Central memory CD8-positive, alpha-beta T cell (primary cell): ENCODE data around the gene PCDHA7.
"Not testable (repeated sequence)": the region's sequence is repeated elsewhere in the genome, so short reads cannot be mapped to it uniquely, and the experiment has no call there.

Source experiments
- ATAC-seq: fragments of 150-1000 bp; cut with Tn5 transposase; replicated peaks from 2 replicates; pipeline ENCODE4 v1.10.0; 2022; ENCODE audit warnings: mild to moderate bottlenecking, moderate FRiP score, moderate number of reproducible peaks; ENCODE audit not compliant: poor library complexity, severe bottlenecking; ENCODE audit errors: extremely low read depth
- DNase-seq, 2 donors: peaks; one replicate each; pipeline ENCODE4 v3.0.0; 2021; ENCODE audit warnings: low spot score in 2 of 2
- H3K27ac Mint-ChIP-seq: one replicate; pipeline ENCODE4 v1.8.0; 2022; ENCODE audit warnings: low read depth, mild to moderate bottlenecking, moderate library complexity, mixed read lengths
- H3K27me3 Mint-ChIP-seq: one replicate; pipeline ENCODE4 v1.8.0; 2022; ENCODE audit warnings: mixed read lengths
- H3K36me3 Mint-ChIP-seq: one replicate; pipeline ENCODE4 v1.8.0; 2022; ENCODE audit warnings: mild to moderate bottlenecking, moderate library complexity, mixed read lengths; ENCODE audit not compliant: insufficient read depth
- H3K4me1 Mint-ChIP-seq: one replicate; pipeline ENCODE4 v1.8.0; 2022; ENCODE audit warnings: mixed read lengths
- H3K4me3 Mint-ChIP-seq: one replicate; pipeline ENCODE4 v1.8.0; 2022; ENCODE audit warnings: mild to moderate bottlenecking, moderate library complexity, mixed read lengths
- H3K9me3 Mint-ChIP-seq: one replicate; pipeline ENCODE4 v1.8.0; 2022; ENCODE audit warnings: mixed read lengths

Gene PCDHA7

GRCh38 chr5:140829511-140830501 lies 4.3 kb upstream of the PCDHA7 start:
- not testable (repeated sequence) for DNase-seq, H3K4me3 Mint-ChIP-seq, H3K36me3 Mint-ChIP-seq, H3K4me1 Mint-ChIP-seq, H3K27ac Mint-ChIP-seq, ATAC-seq, H3K9me3 Mint-ChIP-seq
- H3K27me3 Mint-ChIP-seq = peaks cover 50% of the 10 kb centered on the region

- peaks cover 29% of the 10 kb centered on the region for H3K27me3 Mint-ChIP-seq
- not testable (repeated sequence) for H3K4me1 Mint-ChIP-seq, H3K9me3 Mint-ChIP-seq, H3K36me3 Mint-ChIP-seq, H3K4me3 Mint-ChIP-seq, H3K27ac Mint-ChIP-seq, ATAC-seq, DNase-seq
These were observed 455 bp downstream of the PCDHA7 start for GRCh38 chr5:140834439-140835008.

- DNase-seq (no peak), ATAC-seq (no peak)
- no peaks in the 10 kb centered on the region for H3K4me1 Mint-ChIP-seq
- no peak overlapping the region for H3K4me3 Mint-ChIP-seq
- H3K27me3 Mint-ChIP-seq = peaks cover 37% of the 10 kb centered on the region
- no peak overlapping the region for H3K27ac Mint-ChIP-seq
- no peaks in the 10 kb centered on the region for H3K9me3 Mint-ChIP-seq
- peaks cover 3% of the 10 kb centered on the region for H3K36me3 Mint-ChIP-seq
These were observed 1.8 kb downstream of the PCDHA7 start for GRCh38 chr5:140835622-140836510.

GRCh38 chr5:140840978-140841962 lies 7.2 kb downstream of the PCDHA7 start, which contains the start of gene PCDHA8:
PCDHA8 (plus strand) TSS chr5:140841187; CDS start chr5:140841322, 135 bp downstream.
- Mint-ChIP-seq H3K27me3 (peaks cover 24% of the 10 kb centered on the region), H3K4me3 (no peak within 1 kb of the TSS), H3K27ac (no peak within 1 kb of the TSS), H3K9me3 (no peaks in the 10 kb centered on the region), H3K4me1 (no peaks in the 10 kb centered on the region), H3K36me3 (no peaks in the 10 kb centered on the region)
- DNase-seq (no peak), ATAC-seq (no peak)

- Mint-ChIP-seq H3K36me3 (no peaks in the 10 kb centered on the region), H3K4me3 (no peak overlapping the region), H3K27me3 (peaks cover 38% of the 10 kb centered on the region), H3K9me3 (peaks cover 6% of the 10 kb centered on the region), H3K27ac (no peak overlapping the region), H3K4me1 (no peaks in the 10 kb centered on the region)
- DNase-seq = no peak
- ATAC-seq = no peak
These were observed 9.0 kb downstream of the PCDHA7 start for GRCh38 chr5:140842798-140843733.

- H3K27ac Mint-ChIP-seq, H3K9me3 Mint-ChIP-seq, H3K4me1 Mint-ChIP-seq, H3K4me3 Mint-ChIP-seq, DNase-seq, ATAC-seq, H3K36me3 Mint-ChIP-seq: not testable (repeated sequence)
- peaks cover 33% of the 10 kb centered on the region for H3K27me3 Mint-ChIP-seq
These were observed 14.4 kb downstream of the PCDHA7 start, which contains the start of gene PCDHA9 for GRCh38 chr5:140848139-140849102. PCDHA9 (plus strand) TSS chr5:140848382; CDS start chr5:140848496, 114 bp downstream.

GRCh38 chr5:140849831-140850634 lies 16.0 kb downstream of the PCDHA7 start:
- not testable (repeated sequence) for H3K27ac Mint-ChIP-seq, H3K36me3 Mint-ChIP-seq, H3K4me1 Mint-ChIP-seq, H3K4me3 Mint-ChIP-seq, ATAC-seq, H3K9me3 Mint-ChIP-seq, DNase-seq
- peaks cover 38% of the 10 kb centered on the region for H3K27me3 Mint-ChIP-seq

- DNase-seq (no peak), ATAC-seq (no peak)
- Mint-ChIP-seq H3K9me3 (peaks cover 13% of the 10 kb centered on the region), H3K27ac (no peak within 1 kb of the TSS), H3K27me3 (peaks cover 13% of the 10 kb centered on the region), H3K4me3 (no peak within 1 kb of the TSS), H3K36me3 (no peaks in the 10 kb centered on the region), H3K4me1 (no peaks in the 10 kb centered on the region)
These were observed 22.0 kb downstream of the PCDHA7 start, which contains the start of gene PCDHA10 for GRCh38 chr5:140855772-140856674. PCDHA10 (plus strand) TSS chr5:140855897; CDS start chr5:140856049, 152 bp downstream.
